GM19351 (cell line): Measurements from ENCODE around the gene GPR137B.
A peak's percentile ranks its signal among the peaks of the same experiment; 100 is the strongest.
"Not testable (repeated sequence)": the region's sequence is repeated elsewhere in the genome, so short reads cannot be mapped to it uniquely, and the experiment has no call there.

Experiments used
- ATAC-seq: cut with Tn5 transposase; IDR thresholded peaks from one replicate; pipeline ENCODE4 v1.9.1; 2021; ENCODE audit warnings: mild to moderate bottlenecking, moderate library complexity; ENCODE audit not compliant: unreplicated experiment

GPR137B gene

GRCh38 chr1:236142253-236143103, at the start of gene GPR137B:
TSS of gene GPR137B (plus strand) at chr1:236142539. CDS start at chr1:236142623, 84 bp downstream.
- peak; percentile 53 for ATAC-seq

- ATAC-seq = no peak
Observed at GRCh38 chr1:236092899-236093298, 49.4 kb upstream of the GPR137B start.

GRCh38 chr1:236095705-236096520, 46.4 kb upstream of the GPR137B start:
- no peak for ATAC-seq

GRCh38 chr1:236096660-236097482, 45.5 kb upstream of the GPR137B start:
- not testable (repeated sequence) for ATAC-seq

- no peak for ATAC-seq
Observed at GRCh38 chr1:236098267-236098666, 44.1 kb upstream of the GPR137B start.

- ATAC-seq = no peak
Observed at GRCh38 chr1:236099355-236099974, 42.9 kb upstream of the GPR137B start.

- no peak for ATAC-seq
Observed at GRCh38 chr1:236100799-236101198, 41.5 kb upstream of the GPR137B start.

- ATAC-seq = no peak
Observed at GRCh38 chr1:236101233-236102200, 40.8 kb upstream of the GPR137B start.

- no peak for ATAC-seq
Observed at GRCh38 chr1:236102611-236103010, 39.7 kb upstream of the GPR137B start.

- ATAC-seq = no peak
Observed at GRCh38 chr1:236103059-236103458, 39.3 kb upstream of the GPR137B start.

GRCh38 chr1:236103646-236104218, 38.6 kb upstream of the GPR137B start:
- peak; percentile 74 for ATAC-seq

- ATAC-seq = no peak
Observed at GRCh38 chr1:236107121-236107907, 35.0 kb upstream of the GPR137B start.

- ATAC-seq = no peak
Observed at GRCh38 chr1:236108027-236108648, 34.2 kb upstream of the GPR137B start.

GRCh38 chr1:236110137-236110536, 32.2 kb upstream of the GPR137B start:
- ATAC-seq = no peak

- ATAC-seq = no peak
Observed at GRCh38 chr1:236111527-236112331, 30.6 kb upstream of the GPR137B start.

GRCh38 chr1:236112332-236112627, 30.1 kb upstream of the GPR137B start:
- no peak for ATAC-seq

GRCh38 chr1:236113324-236114032, 28.9 kb upstream of the GPR137B start:
- no peak for ATAC-seq
